CMK (cell line): ENCODE measurements around the gene ELF5.

Source experiments
- DNase-seq: peaks from one replicate; pipeline ENCODE4 v3.0.0-alpha.2; 2010; ENCODE audit warnings: low read depth

The ELF5 gene

GRCh38 chr11:34521265-34521664, 7.7 kb upstream of the ELF5 start:
- DNase-seq: no peak

GRCh38 chr11:34519595-34520235, 6.1 kb upstream of the ELF5 start:
- no peak for DNase-seq

GRCh38 chr11:34516247-34517040, 2.9 kb upstream of the ELF5 start:
- no peak for DNase-seq

- DNase-seq: no peak
Observed at GRCh38 chr11:34514597-34514996, 1.0 kb upstream of the ELF5 start.

- peak; percentile 29 for DNase-seq
Observed at GRCh38 chr11:34512840-34513681, 533 bp downstream of the ELF5 start.

GRCh38 chr11:34510673-34511072, 2.9 kb downstream of the ELF5 start:
- no peak for DNase-seq

GRCh38 chr11:34510218-34510617, 3.4 kb downstream of the ELF5 start:
- no peak for DNase-seq

GRCh38 chr11:34509336-34509876, 4.2 kb downstream of the ELF5 start:
- no peak for DNase-seq

- no peak for DNase-seq
Observed at GRCh38 chr11:34508524-34508923, 5.1 kb downstream of the ELF5 start.

GRCh38 chr11:34507610-34508009, 6.0 kb downstream of the ELF5 start:
- no peak for DNase-seq

- no peak for DNase-seq
Observed at GRCh38 chr11:34507156-34507555, 6.4 kb downstream of the ELF5 start.

GRCh38 chr11:34505874-34506273, 7.7 kb downstream of the ELF5 start:
- no peak for DNase-seq

GRCh38 chr11:34502949-34503348, 10.6 kb downstream of the ELF5 start:
- no peak for DNase-seq

- no peak for DNase-seq
Observed at GRCh38 chr11:34501949-34502348, 11.6 kb downstream of the ELF5 start.

- DNase-seq: no peak
Observed at GRCh38 chr11:34501500-34501899, 12.1 kb downstream of the ELF5 start.

GRCh38 chr11:34499719-34500500, 13.7 kb downstream of the ELF5 start:
- DNase-seq: no peak

- no peak for DNase-seq
Observed at GRCh38 chr11:34495724-34496377, 17.7 kb downstream of the ELF5 start.

- no peak for DNase-seq
Observed at GRCh38 chr11:34495239-34495723, 18.3 kb downstream of the ELF5 start.

GRCh38 chr11:34493926-34494595, 19.5 kb downstream of the ELF5 start:
- DNase-seq: no peak

- DNase-seq: no peak
Observed at GRCh38 chr11:34493468-34493867, 20.1 kb downstream of the ELF5 start.
